ENCODE measurements around the gene WBP2.

DNA sequence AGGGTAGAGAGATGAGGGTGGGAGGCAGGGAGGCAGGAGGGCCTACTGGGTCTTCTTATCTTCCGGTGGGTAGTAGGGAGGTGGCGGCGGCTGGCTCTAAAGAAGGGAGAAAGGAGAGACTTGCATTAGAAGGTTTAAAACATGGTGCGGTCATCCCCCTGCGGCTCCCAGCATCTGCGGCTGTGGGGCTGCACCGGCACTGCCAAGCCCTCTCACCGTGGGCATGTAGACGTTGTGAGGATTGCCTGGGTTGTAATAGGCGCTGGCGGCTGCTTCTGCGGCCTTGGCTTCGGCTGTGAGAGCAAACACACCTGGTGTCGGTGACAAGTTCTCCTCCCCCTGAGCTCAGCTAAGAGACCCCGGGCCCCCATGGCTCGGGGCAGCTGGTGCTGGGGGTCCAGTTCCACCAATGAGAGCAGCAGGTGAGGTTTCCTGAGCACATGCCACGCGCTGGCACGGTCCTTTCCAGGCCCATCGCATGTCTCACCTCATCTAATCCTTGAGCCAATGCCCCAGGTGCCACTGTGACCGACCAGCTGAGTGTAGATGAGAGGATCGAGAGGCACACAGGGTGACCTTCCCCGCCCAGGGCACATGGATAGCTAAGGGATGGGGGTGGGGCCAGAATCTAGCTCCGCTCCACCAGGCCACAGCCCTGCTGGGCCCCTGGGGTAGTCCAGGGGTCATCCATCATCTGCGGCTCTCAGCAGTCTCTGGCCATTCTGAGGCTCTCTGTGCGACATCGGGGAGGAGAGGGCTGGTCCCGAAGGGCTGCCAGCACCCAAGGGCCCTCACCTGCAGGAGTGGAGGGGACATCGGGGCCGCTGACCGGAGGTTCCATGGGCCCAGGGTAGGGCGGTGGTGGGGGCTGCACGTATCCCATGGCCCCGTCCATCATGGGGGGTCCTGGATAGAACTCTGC, 8.2 kb downstream of the WBP2 start:
- TF ChIP-seq POLR2A (IDR thresholded peaks at IDR 0.05; ENCODE audit: low read depth, low read length) = no peak
- TF ChIP-seq TAF1 (IDR thresholded peaks at IDR 0.05; ENCODE audit: borderline replicate concordance, low read depth, low read length) = no peak

Data from GM12892 (cell line).